ENCODE results near the gene BORCS5.

Gene BORCS5

GRCh38 chr12:12376646-12377448 is 20.0 kb downstream of the BORCS5 start (continued):
- TF ChIP-seq ZFP3 (CRISPR knock-in tag; IDR thresholded peaks at IDR 0.05) = no peak
- no peak for TF ChIP-seq CSRNP3 (CRISPR knock-in tag; IDR thresholded peaks at IDR 0.05)
- TF ChIP-seq PATZ1 (CRISPR knock-in tag; IDR thresholded peaks at IDR 0.05; ENCODE audit: borderline replicate concordance) = no peak

DNA sequence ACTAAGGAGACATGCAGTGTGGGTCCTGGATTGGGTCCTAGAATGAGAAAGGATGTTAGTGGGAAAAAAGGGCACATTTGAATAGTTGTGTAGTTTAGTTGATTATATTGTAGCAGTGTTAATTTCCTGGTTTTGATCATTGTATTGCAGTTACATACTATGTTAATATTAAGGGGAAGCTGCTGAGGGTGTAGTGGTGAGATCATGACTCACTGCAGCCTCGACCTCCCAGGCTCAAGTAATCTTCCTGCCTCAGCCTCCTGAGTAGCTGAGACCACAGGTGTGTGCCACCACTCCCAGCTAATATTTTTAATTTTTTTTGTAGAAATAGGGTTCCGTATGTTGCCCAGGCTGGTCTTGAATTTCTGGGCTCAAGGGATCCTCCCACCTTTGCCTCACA is 21.7 kb downstream of the BORCS5 start:
- TF ChIP-seq PPARA (CRISPR knock-in tag; IDR thresholded peaks at IDR 0.05; ENCODE audit: borderline replicate concordance) (no peak), RARB (CRISPR knock-in tag; IDR thresholded peaks at IDR 0.05) (no peak), TCF4 (CRISPR knock-in tag; IDR thresholded peaks at IDR 0.05; ENCODE audit: borderline replicate concordance) (no peak), ZNF8 (CRISPR knock-in tag; IDR thresholded peaks at IDR 0.05) (no peak), PATZ1 (CRISPR knock-in tag; IDR thresholded peaks at IDR 0.05; ENCODE audit: borderline replicate concordance) (no peak)
- ATAC-seq = no peak

- ATAC-seq = peak; percentile 50; the same call in 2 of the 3 replicates
- no peak for TF ChIP-seq GLIS3 (CRISPR knock-in tag; IDR thresholded peaks at IDR 0.05)
- TF ChIP-seq ZNF565 (CRISPR knock-in tag; conservative IDR thresholded peaks at IDR 0.05; ENCODE audit: low read depth) = no peak
- TF ChIP-seq PPARA (CRISPR knock-in tag; IDR thresholded peaks at IDR 0.05; ENCODE audit: borderline replicate concordance) = no peak
- TF ChIP-seq ZFP30 (CRISPR knock-in tag; IDR thresholded peaks at IDR 0.05) = no peak
- TF ChIP-seq TCF4 (CRISPR knock-in tag; IDR thresholded peaks at IDR 0.05; ENCODE audit: borderline replicate concordance) = no peak
- no peak for TF ChIP-seq PATZ1 (CRISPR knock-in tag; IDR thresholded peaks at IDR 0.05; ENCODE audit: borderline replicate concordance)
- TF ChIP-seq OSR1 (CRISPR knock-in tag; IDR thresholded peaks at IDR 0.05) = no peak
- TF ChIP-seq ARNTL (CRISPR knock-in tag; IDR thresholded peaks at IDR 0.05; ENCODE audit: borderline replicate concordance, low read depth) = no peak
- TF ChIP-seq ZNF70 (CRISPR knock-in tag; IDR thresholded peaks at IDR 0.05) = no peak
- no peak for TF ChIP-seq ESRRG (CRISPR knock-in tag; IDR thresholded peaks at IDR 0.05)
- TF ChIP-seq, protein P1, sequence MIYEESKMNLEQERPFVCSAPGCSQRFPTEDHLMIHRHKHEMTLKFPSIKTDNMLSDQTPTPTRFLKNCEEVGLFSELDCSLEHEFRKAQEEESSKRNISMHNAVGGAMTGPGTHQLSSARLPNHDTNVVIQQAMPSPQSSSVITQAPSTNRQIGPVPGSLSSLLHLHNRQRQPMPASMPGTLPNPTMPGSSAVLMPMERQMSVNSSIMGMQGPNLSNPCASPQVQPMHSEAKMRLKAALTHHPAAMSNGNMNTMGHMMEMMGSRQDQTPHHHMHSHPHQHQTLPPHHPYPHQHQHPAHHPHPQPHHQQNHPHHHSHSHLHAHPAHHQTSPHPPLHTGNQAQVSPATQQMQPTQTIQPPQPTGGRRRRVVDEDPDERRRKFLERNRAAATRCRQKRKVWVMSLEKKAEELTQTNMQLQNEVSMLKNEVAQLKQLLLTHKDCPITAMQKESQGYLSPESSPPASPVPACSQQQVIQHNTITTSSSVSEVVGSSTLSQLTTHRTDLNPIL (CRISPR knock-in tag; IDR thresholded peaks at IDR 0.05; ENCODE audit: low read depth) = no peak
- no peak for TF ChIP-seq RARB (CRISPR knock-in tag; IDR thresholded peaks at IDR 0.05)
- TF ChIP-seq, protein P2, sequence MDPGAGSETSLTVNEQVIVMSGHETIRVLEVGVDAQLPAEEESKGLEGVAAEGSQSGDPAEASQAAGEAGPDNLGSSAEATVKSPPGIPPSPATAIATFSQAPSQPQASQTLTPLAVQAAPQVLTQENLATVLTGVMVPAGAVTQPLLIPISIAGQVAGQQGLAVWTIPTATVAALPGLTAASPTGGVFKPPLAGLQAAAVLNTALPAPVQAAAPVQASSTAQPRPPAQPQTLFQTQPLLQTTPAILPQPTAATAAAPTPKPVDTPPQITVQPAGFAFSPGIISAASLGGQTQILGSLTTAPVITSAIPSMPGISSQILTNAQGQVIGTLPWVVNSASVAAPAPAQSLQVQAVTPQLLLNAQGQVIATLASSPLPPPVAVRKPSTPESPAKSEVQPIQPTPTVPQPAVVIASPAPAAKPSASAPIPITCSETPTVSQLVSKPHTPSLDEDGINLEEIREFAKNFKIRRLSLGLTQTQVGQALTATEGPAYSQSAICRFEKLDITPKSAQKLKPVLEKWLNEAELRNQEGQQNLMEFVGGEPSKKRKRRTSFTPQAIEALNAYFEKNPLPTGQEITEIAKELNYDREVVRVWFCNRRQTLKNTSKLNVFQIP (CRISPR knock-in tag; IDR thresholded peaks at IDR 0.05; ENCODE audit: borderline replicate concordance, low read depth) = no peak
- no peak for TF ChIP-seq CSDC2 (CRISPR knock-in tag; IDR thresholded peaks at IDR 0.05)
Observed at GRCh38 chr12:12379831-12380730, 23.2 kb downstream of the BORCS5 start.

Measured in SK-N-SH treated with all-trans-retinoic acid at 6 μM for 48 hours (cell line).